HG03558 (cell line): ENCODE data around the gene LUZP2.

Source experiments
- ATAC-seq: cut with Tn5 transposase; IDR thresholded peaks from one replicate; pipeline ENCODE4 v1.9.1; 2021; ENCODE audit warnings: moderate number of reproducible peaks; ENCODE audit not compliant: unreplicated experiment; ENCODE audit errors: extremely low read depth

Gene LUZP2

GRCh38 chr11:24496736-24497725 is at the start of gene LUZP2:
TSS of gene LUZP2 (plus strand) at chr11:24497053.
- ATAC-seq = no peak

DNA sequence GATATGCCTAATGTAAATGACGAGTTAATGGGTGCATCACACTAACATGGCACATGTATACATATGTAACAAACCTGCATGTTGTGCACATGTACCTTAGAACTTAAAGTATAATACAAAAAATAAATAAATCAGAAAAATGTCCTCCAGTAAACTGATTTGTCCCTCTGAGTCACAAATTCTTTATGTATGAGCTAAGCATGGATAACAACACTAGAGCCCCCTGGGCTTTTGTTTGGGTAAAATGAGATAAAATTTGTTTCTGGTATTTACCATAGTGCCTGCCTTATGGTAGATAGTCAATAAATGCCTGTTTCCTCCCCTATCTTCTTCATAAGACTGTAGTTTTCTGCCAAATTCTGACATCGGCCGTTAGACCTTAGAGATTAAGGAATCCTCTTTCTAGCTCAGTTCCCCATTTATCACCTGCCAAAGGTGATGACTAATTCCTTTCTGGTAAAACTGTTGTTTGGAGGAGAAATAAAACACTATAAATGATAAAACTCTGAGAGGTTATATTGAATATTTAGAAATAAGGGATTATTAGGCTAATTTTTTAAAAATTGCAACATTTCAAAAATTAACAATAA is 43.6 kb upstream of the LUZP2 start:
- no peak for ATAC-seq

DNA sequence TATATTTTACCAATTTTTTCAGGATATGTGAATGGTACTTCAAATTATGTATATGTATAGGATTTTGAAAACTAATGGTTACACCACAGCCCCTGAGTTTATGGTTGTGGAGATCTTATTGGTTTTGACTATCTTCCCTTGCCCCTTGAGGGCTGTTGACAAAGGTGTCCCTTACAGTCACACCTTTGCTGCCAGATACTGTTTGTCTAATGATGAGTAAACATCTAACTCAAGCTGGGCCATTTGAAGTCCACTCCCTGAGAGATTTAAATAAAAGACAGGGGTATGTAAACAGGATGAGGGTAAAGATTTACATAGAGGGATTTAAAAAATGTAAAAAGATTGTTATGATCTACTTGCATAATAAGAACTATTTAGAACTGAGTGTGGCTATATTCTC is 38.9 kb upstream of the LUZP2 start:
- no peak for ATAC-seq

DNA sequence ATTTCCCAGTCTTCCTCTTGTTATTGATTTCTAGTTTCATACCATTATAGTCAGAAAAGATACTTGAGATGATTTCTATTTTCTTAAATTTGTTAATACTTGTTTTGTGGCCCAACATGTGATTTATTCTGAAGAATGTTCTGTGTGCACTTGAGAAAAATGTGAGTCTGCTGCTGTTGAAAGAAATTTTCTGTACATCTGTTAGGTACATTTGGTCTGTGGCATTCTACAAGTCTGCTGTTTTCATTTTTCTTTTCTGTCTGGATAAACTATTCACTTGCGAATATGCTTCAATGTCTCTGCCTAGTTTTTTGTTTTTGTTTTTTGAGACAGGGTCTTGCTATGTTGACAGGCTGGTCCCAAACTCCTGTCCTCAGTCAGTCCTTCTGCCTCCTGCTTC is 26.4 kb upstream of the LUZP2 start:
- no peak for ATAC-seq

GRCh38 chr11:24471084-24471483 is 25.8 kb upstream of the LUZP2 start:
- no peak for ATAC-seq

DNA sequence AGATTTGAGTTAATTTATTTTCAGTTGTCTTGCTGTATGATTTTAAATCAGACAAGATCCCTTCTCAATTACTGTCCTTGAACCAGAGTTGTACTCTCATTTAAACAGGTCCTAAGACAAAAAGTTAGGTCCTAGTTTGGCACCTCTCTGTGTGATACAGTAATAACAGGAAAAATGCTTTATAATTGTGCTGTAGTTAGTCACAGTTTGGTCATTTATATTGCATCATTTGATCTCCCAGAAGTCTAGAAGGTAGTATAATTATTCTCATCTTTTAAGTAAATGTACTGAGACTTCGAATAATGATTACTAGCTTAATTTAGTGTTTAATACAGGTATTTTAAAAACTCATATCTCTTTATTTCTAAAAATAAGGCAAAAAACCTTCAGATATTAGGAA is 18.1 kb upstream of the LUZP2 start:
- ATAC-seq = no peak

GRCh38 chr11:24489477-24489876 is 7.4 kb upstream of the LUZP2 start:
- ATAC-seq = no peak

GRCh38 chr11:24496386-24496735 is 492 bp upstream of the LUZP2 start:
- ATAC-seq = no peak

- no peak for ATAC-seq
These were observed 978 bp downstream of the LUZP2 start for GRCh38 chr11:24497831-24498230.

GRCh38 chr11:24502425-24502824 is 5.6 kb downstream of the LUZP2 start:
- no peak for ATAC-seq

DNA sequence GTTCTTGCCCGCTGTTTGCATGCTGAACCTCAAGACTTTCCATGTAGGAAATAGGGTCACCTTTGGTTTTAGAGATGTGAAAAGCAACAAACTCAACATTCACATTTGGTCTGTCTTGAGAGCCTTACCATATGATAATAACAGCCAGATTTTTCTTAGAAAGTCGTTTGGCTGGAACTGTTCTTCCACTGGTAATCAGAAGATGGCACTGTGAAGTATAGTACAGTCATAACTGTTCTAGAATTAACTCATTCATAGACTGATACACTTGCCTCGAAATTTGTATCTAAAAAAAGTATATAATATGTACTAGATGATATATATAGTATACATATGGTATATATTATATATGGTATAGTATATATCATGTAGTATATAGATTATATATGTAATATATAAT is 12.3 kb downstream of the LUZP2 start:
- ATAC-seq = no peak

- no peak for ATAC-seq
These were observed 14.7 kb downstream of the LUZP2 start for GRCh38 chr11:24511511-24511910.

DNA sequence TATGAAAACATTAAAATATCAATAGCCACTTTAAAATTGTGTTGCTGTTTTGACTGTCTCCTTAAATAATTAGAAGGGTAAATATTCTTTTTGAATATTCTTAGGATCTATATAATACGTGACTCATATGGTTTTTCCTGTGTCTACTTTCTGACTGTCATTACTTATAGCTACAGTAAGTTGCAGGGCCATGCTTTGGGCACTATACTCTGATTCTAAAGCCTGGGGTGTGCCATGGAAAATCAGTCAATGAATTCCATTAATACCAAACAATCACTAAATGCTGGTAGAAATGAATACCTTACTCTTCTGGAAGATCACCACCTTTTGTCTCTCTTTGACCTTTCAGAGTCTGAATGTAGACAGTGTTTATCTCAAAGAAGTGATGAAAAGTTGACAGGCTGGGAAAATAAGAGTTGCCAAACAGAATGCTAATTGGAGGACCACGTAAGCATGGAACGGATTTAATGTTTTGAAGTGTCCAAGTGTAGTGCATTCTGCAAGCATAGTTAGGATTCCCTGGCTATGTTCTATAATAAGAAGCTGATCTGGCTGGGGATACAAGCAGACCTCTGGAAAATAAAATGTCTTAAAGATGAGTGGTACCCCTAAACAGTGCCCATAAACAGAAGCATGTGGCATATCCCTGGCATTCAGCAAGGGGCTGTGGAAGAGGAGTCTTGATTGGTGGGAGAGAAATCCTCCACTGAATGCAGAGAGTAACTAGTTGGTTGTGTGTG is 16.8 kb downstream of the LUZP2 start:
- no peak for ATAC-seq

DNA sequence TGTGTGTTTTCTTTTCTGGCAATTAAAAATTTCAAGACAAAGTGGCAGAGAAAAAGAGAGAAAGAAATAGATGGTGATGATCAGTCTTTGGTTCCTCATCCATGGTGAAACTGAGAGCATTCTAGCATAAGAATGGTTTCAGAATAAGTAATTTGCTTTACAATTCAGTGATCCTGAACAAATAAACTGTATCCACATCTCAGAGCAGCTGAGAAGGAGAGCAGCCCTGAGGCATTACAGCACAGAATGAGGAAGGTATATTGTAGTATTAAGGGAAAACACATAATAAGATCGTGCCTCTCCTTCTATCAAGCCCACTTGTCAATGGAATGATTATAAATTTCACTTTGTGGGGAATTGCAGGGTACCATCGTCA is 17.4 kb downstream of the LUZP2 start:
- peak; percentile 63 for ATAC-seq

DNA sequence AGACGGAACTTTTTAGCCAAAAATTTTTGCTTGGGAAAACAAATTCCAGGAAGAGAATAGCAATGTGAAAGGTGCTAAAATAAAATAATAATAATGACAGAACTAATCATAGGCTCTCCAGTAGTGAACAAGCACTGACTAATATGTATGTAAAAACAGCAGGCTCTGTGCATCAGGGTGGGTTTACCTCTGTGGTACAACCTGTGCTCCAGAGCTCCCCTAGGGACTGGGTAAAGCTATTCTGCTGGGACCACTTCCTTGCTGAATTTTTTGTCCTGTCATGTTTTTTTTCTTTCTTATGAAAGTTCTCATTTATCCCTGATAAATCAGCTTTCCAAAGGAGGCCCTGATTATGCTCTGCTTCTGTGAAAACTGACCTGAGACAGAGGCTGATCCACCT is 18.8 kb downstream of the LUZP2 start:
- ATAC-seq = no peak

DNA sequence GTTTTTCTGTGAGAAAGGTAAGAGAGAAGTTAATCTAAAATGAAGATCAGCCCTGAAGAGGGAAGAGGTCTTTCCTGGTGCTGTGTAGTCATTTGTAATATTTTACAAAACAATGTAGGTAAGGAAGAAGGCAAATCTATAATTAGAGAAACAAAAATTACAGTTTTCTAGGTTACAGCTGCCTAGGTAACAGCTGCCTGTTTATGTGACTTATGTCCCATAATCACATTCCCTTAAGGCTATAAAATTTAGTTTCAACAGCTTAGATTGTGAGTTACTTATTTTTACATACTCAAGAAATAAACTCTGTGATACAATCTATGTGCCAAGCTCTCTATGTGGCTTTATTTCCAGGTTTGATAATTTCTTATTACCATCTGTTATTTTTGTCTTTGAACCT is 19.8 kb downstream of the LUZP2 start:
- no peak for ATAC-seq

GRCh38 chr11:24521601-24522000 is 24.7 kb downstream of the LUZP2 start:
- ATAC-seq = no peak

- no peak for ATAC-seq
These were observed 27.3 kb downstream of the LUZP2 start for GRCh38 chr11:24524156-24524555.

- no peak for ATAC-seq
These were observed 34.7 kb downstream of the LUZP2 start for GRCh38 chr11:24531528-24531927.

DNA sequence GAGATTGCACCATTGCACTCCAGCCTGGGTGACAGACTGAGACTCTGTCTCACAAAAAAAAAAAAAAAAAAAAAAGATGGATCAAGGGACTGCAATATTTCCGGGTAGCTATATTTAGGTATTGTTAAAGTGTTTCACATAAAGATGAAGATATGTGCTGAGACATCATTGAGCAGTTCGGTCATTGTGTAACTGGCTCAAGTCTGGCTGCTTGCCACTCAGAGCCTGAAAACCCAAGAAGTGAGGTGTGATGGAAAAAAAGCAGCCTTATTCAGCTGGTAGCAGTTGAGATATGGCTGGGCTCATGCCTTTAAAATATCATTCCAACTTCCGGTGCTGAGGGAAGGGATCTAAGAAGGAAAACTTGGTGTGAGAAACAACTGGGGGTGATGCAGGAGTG is 46.9 kb downstream of the LUZP2 start:
- no peak for ATAC-seq

GRCh38 chr11:24556693-24557092 is 59.8 kb downstream of the LUZP2 start:
- no peak for ATAC-seq
